Liver (tissue), 9 donors: ENCODE data around the gene UBA7. TPM values are rescaled to one million over a fixed set of nuclear protein-coding genes. Genes with fewer than 3 reads are reported as not detected.

ENCODE experiments used
- DNase-seq: peaks from one replicate; pipeline ENCODE4 v3.0.0-alpha.2; 2017; ENCODE audit warnings: low spot score
- H3K27ac ChIP-seq, 2 donors: one replicate each; pipeline ENCODE4 v1.7.0; 2013; ENCODE audit warnings: inconsistent platforms in 2 of 2, low read length in 2 of 2, control low read depth in 1 of 2, low read depth in 1 of 2, mild to moderate bottlenecking in 1 of 2
- H3K27me3 ChIP-seq, 4 donors: one replicate each; pipeline versions ENCODE4 v1.6.1 to v1.7.0; 2013; ENCODE audit warnings: low read length in 3 of 4, inconsistent platforms in 1 of 4, mild to moderate bottlenecking in 1 of 4, moderate library complexity in 1 of 4; ENCODE audit not compliant: control insufficient read depth in 4 of 4, insufficient read depth in 4 of 4
- H3K36me3 ChIP-seq, 4 donors: one replicate each; pipeline versions ENCODE4 v1.6.1 to v1.7.0; 2013; ENCODE audit warnings: low read length in 3 of 4, mild to moderate bottlenecking in 3 of 4, low read depth in 1 of 4, moderate library complexity in 1 of 4; ENCODE audit not compliant: control insufficient read depth in 4 of 4, insufficient read depth in 3 of 4
- H3K4me1 ChIP-seq, 4 donors: one replicate each; pipeline versions ENCODE4 v1.6.1 to v1.7.0; 2013; ENCODE audit warnings: low read length in 3 of 4, mild to moderate bottlenecking in 3 of 4, moderate library complexity in 1 of 4; ENCODE audit not compliant: control insufficient read depth in 4 of 4, insufficient read depth in 4 of 4
- H3K4me3 ChIP-seq, 3 donors: one replicate each; pipeline versions ENCODE4 v1.6.1 to v1.7.0; 2013; ENCODE audit warnings: low read length in 3 of 3, control low read depth in 1 of 3, low read depth in 1 of 3, mild to moderate bottlenecking in 1 of 3
- H3K9ac ChIP-seq, 2 donors: one replicate each; pipeline ENCODE4 v1.7.0; 2013; ENCODE audit warnings: low read length in 2 of 2, mild to moderate bottlenecking in 2 of 2, moderate library complexity in 2 of 2, control low read depth in 1 of 2, low read depth in 1 of 2
- H3K9me3 ChIP-seq, 4 donors: one replicate each; pipeline versions ENCODE4 v1.6.1 to v1.7.0; 2013; ENCODE audit warnings: low read length in 3 of 4; ENCODE audit not compliant: control insufficient read depth in 4 of 4
- EGR1 ChIP-seq, 2 donors: IDR thresholded peaks; 2 replicates each; pipeline ENCODE4 v1.6.1; 2016 to 2018; ENCODE audit warnings: antibody characterized with exemption in 2 of 2, low read depth in 2 of 2
- FOXA1 ChIP-seq: IDR thresholded peaks from 2 replicates; pipeline ENCODE4 v1.6.1; 2016; ENCODE audit warnings: antibody characterized with exemption
- GABPA ChIP-seq, 2 donors: IDR thresholded peaks in 1 of 2; conservative IDR thresholded peaks in 1 of 2; 2 replicates each; pipeline ENCODE4 v1.6.1; 2016; ENCODE audit warnings: antibody characterized with exemption in 2 of 2, mild to moderate bottlenecking in 1 of 2, moderate library complexity in 1 of 2
- HNF4A ChIP-seq, 2 donors: conservative IDR thresholded peaks; 2 replicates each; pipeline ENCODE4 v1.6.1; 2016; ENCODE audit warnings: antibody characterized with exemption in 2 of 2, mild to moderate bottlenecking in 2 of 2
- HNF4G ChIP-seq: IDR thresholded peaks from 2 replicates; pipeline ENCODE4 v1.6.1; 2016; ENCODE audit warnings: antibody characterized with exemption
- JUND ChIP-seq, 2 donors: IDR thresholded peaks; 2 replicates each; pipeline ENCODE4 v1.6.1; 2016; ENCODE audit warnings: antibody characterized with exemption in 2 of 2
- MAX ChIP-seq: IDR thresholded peaks from 2 replicates; pipeline ENCODE4 v1.6.1; 2016; ENCODE audit warnings: antibody characterized with exemption
- NR2F2 ChIP-seq: IDR thresholded peaks from 2 replicates; pipeline ENCODE4 v1.6.1; 2016; ENCODE audit warnings: antibody characterized with exemption
- RAD21 ChIP-seq, 2 donors: IDR thresholded peaks; 2 replicates each; pipeline ENCODE4 v1.6.1; 2016; ENCODE audit warnings: antibody characterized with exemption in 2 of 2, mild to moderate bottlenecking in 2 of 2
- TAF1 ChIP-seq: conservative IDR thresholded peaks from 2 replicates; pipeline ENCODE4 v1.6.1; 2016; ENCODE audit warnings: antibody characterized with exemption, mild to moderate bottlenecking
- YY1 ChIP-seq: IDR thresholded peaks from 2 replicates; pipeline ENCODE4 v1.6.1; 2016; ENCODE audit warnings: antibody characterized with exemption, mild to moderate bottlenecking
- WGBS: extraction: QIAGEN DNeasy Blood & Tissue Kit; methylation state at CpG from one replicate; pipeline ENCODE4 v1.1.7; 2013; 5-methylcytosine and 5-hydroxymethylcytosine counted together
- polyA plus RNA-seq, 2 donors: library from polyadenylated mRNA; stranded (reverse) in 1 of 2; unstranded in 1 of 2; fragments of 200-250 nt in 1 of 2; fragments of >200 nt in 1 of 2; fragmentation: Nextera tagmentation in 1 of 2; extraction: Ambion mirVana in 1 of 2; gene quantifications; one replicate each; pipeline versions ENCODE4 v1.2.1 to v1.2.3, GENCODE V29; 2013 to 2015
- total RNA-seq, 2 donors: library from RNA; depleted of rRNA; stranded (reverse); fragments of >200 nt; gene quantifications; one replicate each; pipeline ENCODE4 v1.2.3, GENCODE V29; 2014
- TF ChIP-seq, protein P1 (sequence below): fragments of 150-350 bp; IDR thresholded peaks from 2 replicates; pipeline ENCODE4 v1.5.1; 2017; ENCODE audit warnings: improper control_type of control experiment, low read depth, low read length; ENCODE audit not compliant: missing input control
- TF ChIP-seq, protein P2 (sequence below): IDR thresholded peaks from 2 replicates; pipeline ENCODE4 v1.6.1; 2016; ENCODE audit warnings: antibody characterized with exemption
- TF ChIP-seq, protein P3 (sequence below): IDR thresholded peaks from 2 replicates; pipeline ENCODE4 v1.6.1; 2016; ENCODE audit warnings: antibody characterized with exemption
- donor health status: healthy.
- donor health status: healthy.
- donor health status: healthy.
- donor health status: healthy.
- donor health status: healthy.

The UBA7 gene
- total and polyA plus RNA-seq, 4 donors: 14.6 to 29.5 (median 15.2) TPM

DNA sequence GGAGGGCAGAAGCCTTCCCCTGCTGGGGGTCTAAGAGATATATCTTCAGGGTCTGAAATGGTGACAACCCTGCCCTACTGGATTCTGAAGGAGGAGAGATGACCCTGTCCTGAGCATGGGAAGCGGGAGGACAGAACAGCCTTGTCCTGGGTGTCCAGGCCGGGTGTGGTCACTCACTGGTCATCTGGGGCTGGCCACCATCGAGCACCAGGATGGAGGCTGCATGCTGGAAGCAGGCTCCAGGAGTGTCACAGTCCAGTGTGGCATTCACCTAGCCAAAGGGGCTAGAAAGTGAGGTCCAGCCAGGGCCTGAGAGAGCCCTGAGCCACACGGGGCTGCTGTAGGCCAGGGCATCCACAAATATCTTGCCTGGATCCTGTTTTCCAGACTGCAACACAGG, 19.3 kb downstream of the UBA7 start (continued):
- TF ChIP-seq JUND (IDR thresholded peaks at IDR 0.05): no peak
- TF ChIP-seq HNF4G: no peak
- no peak for TF ChIP-seq HNF4A (conservative IDR thresholded peaks at IDR 0.05)
- no peak for TF ChIP-seq EGR1 (IDR thresholded peaks at IDR 0.05; ENCODE audit: low read depth in 2 of 2)
- no peak for TF ChIP-seq MAX
- no peak for TF ChIP-seq YY1
- no peak for TF ChIP-seq TAF1
- TF ChIP-seq, protein P1, sequence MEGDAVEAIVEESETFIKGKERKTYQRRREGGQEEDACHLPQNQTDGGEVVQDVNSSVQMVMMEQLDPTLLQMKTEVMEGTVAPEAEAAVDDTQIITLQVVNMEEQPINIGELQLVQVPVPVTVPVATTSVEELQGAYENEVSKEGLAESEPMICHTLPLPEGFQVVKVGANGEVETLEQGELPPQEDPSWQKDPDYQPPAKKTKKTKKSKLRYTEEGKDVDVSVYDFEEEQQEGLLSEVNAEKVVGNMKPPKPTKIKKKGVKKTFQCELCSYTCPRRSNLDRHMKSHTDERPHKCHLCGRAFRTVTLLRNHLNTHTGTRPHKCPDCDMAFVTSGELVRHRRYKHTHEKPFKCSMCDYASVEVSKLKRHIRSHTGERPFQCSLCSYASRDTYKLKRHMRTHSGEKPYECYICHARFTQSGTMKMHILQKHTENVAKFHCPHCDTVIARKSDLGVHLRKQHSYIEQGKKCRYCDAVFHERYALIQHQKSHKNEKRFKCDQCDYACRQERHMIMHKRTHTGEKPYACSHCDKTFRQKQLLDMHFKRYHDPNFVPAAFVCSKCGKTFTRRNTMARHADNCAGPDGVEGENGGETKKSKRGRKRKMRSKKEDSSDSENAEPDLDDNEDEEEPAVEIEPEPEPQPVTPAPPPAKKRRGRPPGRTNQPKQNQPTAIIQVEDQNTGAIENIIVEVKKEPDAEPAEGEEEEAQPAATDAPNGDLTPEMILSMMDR: no peak
- TF ChIP-seq NR2F2: no peak

- no peak for DNase-seq
- 94% methylated on average over 13 of the region's 13 CpGs for WGBS
- Histone ChIP-seq H3K4me1 (no peaks in the 10 kb centered on the region), H3K9ac (no peak overlapping the region), H3K36me3 (no peaks in the 10 kb centered on the region), H3K27me3 (no peaks in the 10 kb centered on the region), H3K27ac (no peak overlapping the region), H3K4me3 (no peak overlapping the region), H3K9me3 (no peaks in the 10 kb centered on the region)
- TF ChIP-seq MAX (no peak), GABPA (IDR thresholded peaks at IDR 0.05 in 1 of 2, conservative IDR thresholded peaks at IDR 0.05 in 1 of 2) (no peak), YY1 (no peak), EGR1 (IDR thresholded peaks at IDR 0.05; ENCODE audit: low read depth in 2 of 2) (no peak), JUND (IDR thresholded peaks at IDR 0.05) (no peak), RAD21 (IDR thresholded peaks at IDR 0.05) (no peak), FOXA1 (no peak), HNF4G (no peak)
- TF ChIP-seq, protein P1: no peak
- TF ChIP-seq, protein P2, sequence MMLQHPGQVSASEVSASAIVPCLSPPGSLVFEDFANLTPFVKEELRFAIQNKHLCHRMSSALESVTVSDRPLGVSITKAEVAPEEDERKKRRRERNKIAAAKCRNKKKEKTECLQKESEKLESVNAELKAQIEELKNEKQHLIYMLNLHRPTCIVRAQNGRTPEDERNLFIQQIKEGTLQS: no peak
- TF ChIP-seq, protein P3, sequence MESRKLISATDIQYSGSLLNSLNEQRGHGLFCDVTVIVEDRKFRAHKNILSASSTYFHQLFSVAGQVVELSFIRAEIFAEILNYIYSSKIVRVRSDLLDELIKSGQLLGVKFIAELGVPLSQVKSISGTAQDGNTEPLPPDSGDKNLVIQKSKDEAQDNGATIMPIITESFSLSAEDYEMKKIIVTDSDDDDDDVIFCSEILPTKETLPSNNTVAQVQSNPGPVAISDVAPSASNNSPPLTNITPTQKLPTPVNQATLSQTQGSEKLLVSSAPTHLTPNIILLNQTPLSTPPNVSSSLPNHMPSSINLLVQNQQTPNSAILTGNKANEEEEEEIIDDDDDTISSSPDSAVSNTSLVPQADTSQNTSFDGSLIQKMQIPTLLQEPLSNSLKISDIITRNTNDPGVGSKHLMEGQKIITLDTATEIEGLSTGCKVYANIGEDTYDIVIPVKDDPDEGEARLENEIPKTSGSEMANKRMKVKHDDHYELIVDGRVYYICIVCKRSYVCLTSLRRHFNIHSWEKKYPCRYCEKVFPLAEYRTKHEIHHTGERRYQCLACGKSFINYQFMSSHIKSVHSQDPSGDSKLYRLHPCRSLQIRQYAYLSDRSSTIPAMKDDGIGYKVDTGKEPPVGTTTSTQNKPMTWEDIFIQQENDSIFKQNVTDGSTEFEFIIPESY: no peak
These were observed 20.2 kb downstream of the UBA7 start for GRCh38 chr3:49793486-49794085.
